Omental fat pad (tissue), 4 donors: Measurements from ENCODE around the gene MEF2C. TPM values are rescaled to one million over a fixed set of nuclear protein-coding genes. Genes with fewer than 3 reads are reported as not detected.

Experiments
- ATAC-seq: fragments of 150-250 bp; one replicate; pipeline ENCODE4 v1.9.1; 2016; ENCODE audit warnings: mild to moderate bottlenecking, moderate library complexity; ENCODE audit not compliant: low FRiP score
- DNase-seq: peaks from one replicate; pipeline ENCODE4 v3.0.0-alpha.2; 2019; ENCODE audit warnings: low spot score
- CTCF ChIP-seq, 3 donors: fragments of 450-650 bp; IDR thresholded peaks; one replicate each; pipeline ENCODE4 v1.5.1; 2016 to 2017; ENCODE audit warnings: antibody characterized with exemption in 3 of 3, mild to moderate bottlenecking in 3 of 3, moderate library complexity in 2 of 3
- total RNA-seq, 4 donors: library from RNA; depleted of rRNA; stranded (reverse); fragments of >200 nt; gene quantifications; one replicate each; pipeline ENCODE4 v1.1.0, GENCODE V29; 2016

The MEF2C gene
- total RNA-seq, 4 donors from 2014 or later = 25.4 to 97.7 (median 44.0) TPM

- no peak for DNase-seq
- TF ChIP-seq CTCF (IDR thresholded peaks at IDR 0.05) = no peak
- ATAC-seq = no peak
Measured at GRCh38 chr5:88746438-88746882, 136.5 kb downstream of the MEF2C start.

- ATAC-seq = no peak
- no peak for TF ChIP-seq CTCF (IDR thresholded peaks at IDR 0.05)
Measured at GRCh38 chr5:88745093-88745696, 137.8 kb downstream of the MEF2C start.

GRCh38 chr5:88743231-88743834 lies 139.7 kb downstream of the MEF2C start:
- ATAC-seq (no peak), DNase-seq (no peak)
- no peak for TF ChIP-seq CTCF (IDR thresholded peaks at IDR 0.05)

More at GRCh38 chr5:88745093-88745696, 137.8 kb downstream of the MEF2C start:
- DNase-seq = no peak

- no peak for TF ChIP-seq CTCF (IDR thresholded peaks at IDR 0.05)
- DNase-seq (no peak), ATAC-seq (no peak)
Measured at GRCh38 chr5:88741964-88742363, 141.0 kb downstream of the MEF2C start.

GRCh38 chr5:88740604-88741185 lies 142.3 kb downstream of the MEF2C start:
- ATAC-seq = no peak
- no peak for DNase-seq

GRCh38 chr5:88736494-88736893 lies 146.5 kb downstream of the MEF2C start:
- ATAC-seq = no peak
- TF ChIP-seq CTCF (IDR thresholded peaks at IDR 0.05) = no peak

More at GRCh38 chr5:88740604-88741185, 142.3 kb downstream of the MEF2C start:
- TF ChIP-seq CTCF (IDR thresholded peaks at IDR 0.05) = no peak

More at GRCh38 chr5:88736494-88736893, 146.5 kb downstream of the MEF2C start:
- no peak for DNase-seq
